ENCODE data around the gene RPL22L1. TPM values are rescaled to one million over a fixed set of nuclear protein-coding genes. Genes with fewer than 3 reads are reported as not detected.
"Not testable (repeated sequence)": the region's sequence is repeated elsewhere in the genome, so short reads cannot be mapped to it uniquely, and the experiment has no call there.

Gene RPL22L1
- polyA plus RNA-seq, 2 of the 4 experiments (the other 2 are of a cell fraction) = 258 to 309 TPM

DNA sequence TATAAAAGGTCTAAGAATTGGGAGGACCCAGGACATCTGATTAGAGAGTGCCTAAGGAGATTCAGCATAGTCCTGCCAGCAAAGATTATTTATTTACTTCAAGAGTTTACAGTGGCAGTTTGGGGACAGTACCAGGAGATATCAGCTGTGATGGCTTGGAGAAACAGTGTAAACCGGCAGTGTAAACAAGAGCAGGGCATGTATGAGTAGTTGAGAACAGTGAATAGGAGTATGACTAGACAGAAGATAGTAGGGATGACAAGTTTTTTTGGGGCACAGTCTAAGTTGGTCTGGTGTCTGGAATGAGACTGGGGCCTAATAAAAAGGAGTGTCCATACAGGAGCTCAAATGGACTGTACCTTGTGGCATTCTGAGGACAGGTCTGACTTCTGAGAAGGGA is 51.7 kb downstream of the RPL22L1 start:
- H3K4me3 ChIP-seq; H3K4me2 ChIP-seq; ATAC-seq; CTCF ChIA-PET; H3K9me3 ChIP-seq; H3K4me1 ChIP-seq; POLR2A ChIA-PET; DNase-seq (ENCODE audit: low read depth in 1 of 2, low spot score in 1 of 2); H3K27ac ChIP-seq; FAIRE-seq: not testable (repeated sequence)
- WGBS (ENCODE audit: missing lambda C conversion rate) = 46% methylated on average over 1 of the region's 1 CpG

DNA sequence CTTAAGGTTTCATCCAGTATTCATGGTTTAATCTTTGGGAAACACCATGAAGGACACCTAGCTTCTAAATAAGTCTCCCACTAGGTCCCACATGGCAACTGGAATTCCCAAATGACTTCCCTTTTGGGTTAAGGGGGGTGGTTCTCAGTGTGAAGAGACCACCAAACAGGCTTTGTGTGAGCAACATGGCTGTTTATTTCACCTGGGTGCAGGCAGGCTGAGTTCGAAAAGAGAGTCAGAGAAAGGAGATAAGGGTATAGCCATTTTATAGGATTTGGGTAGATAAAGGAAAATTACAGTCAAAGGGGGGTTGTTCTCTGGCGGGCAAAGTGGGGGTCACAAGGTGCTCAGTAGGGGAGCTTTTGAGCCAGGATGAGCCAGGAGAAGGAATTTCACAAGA is 52.5 kb downstream of the RPL22L1 start:
- not testable (repeated sequence) for H3K27ac ChIP-seq

DNA sequence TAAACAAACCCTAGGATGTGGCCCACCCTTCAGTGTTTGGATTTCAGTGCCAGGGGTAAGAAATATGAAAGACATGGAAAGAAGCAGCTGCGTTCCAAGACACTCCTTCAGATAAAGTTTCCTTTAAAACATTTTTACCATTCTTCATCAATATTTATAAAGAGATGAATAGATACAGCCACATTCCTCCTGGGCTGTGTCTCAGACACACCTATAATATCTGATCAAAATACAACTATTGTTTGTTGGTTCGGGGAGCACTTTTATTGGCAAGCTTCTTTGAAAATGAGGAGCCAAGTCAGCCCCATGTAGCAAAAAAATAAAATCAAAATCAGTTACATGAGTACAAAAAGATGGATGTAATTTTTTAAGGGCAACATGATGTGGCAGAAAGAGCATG is 53.2 kb downstream of the RPL22L1 start:
- FAIRE-seq = no peak
- no peak for TF ChIP-seq HOXB5 (CRISPR knock-in tag; IDR thresholded peaks at IDR 0.05)
- no peak for TF ChIP-seq KDM1A (IDR thresholded peaks at IDR 0.05; ENCODE audit: low read depth)
- no peak for TF ChIP-seq HEYL (CRISPR knock-in tag; IDR thresholded peaks at IDR 0.05)
- TF ChIP-seq, protein P1, sequence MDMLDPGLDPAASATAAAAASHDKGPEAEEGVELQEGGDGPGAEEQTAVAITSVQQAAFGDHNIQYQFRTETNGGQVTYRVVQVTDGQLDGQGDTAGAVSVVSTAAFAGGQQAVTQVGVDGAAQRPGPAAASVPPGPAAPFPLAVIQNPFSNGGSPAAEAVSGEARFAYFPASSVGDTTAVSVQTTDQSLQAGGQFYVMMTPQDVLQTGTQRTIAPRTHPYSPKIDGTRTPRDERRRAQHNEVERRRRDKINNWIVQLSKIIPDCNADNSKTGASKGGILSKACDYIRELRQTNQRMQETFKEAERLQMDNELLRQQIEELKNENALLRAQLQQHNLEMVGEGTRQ (IDR thresholded peaks at IDR 0.05) = no peak
- TF ChIP-seq ZC3H11A (IDR thresholded peaks at IDR 0.05) = no peak
- TF ChIP-seq GATA3 (IDR thresholded peaks at IDR 0.05; ENCODE audit: borderline replicate concordance) = no peak
- TF ChIP-seq, protein P2, sequence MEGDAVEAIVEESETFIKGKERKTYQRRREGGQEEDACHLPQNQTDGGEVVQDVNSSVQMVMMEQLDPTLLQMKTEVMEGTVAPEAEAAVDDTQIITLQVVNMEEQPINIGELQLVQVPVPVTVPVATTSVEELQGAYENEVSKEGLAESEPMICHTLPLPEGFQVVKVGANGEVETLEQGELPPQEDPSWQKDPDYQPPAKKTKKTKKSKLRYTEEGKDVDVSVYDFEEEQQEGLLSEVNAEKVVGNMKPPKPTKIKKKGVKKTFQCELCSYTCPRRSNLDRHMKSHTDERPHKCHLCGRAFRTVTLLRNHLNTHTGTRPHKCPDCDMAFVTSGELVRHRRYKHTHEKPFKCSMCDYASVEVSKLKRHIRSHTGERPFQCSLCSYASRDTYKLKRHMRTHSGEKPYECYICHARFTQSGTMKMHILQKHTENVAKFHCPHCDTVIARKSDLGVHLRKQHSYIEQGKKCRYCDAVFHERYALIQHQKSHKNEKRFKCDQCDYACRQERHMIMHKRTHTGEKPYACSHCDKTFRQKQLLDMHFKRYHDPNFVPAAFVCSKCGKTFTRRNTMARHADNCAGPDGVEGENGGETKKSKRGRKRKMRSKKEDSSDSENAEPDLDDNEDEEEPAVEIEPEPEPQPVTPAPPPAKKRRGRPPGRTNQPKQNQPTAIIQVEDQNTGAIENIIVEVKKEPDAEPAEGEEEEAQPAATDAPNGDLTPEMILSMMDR (IDR thresholded peaks at IDR 0.05) = no peak
- no peak for TF ChIP-seq SMC3 (IDR thresholded peaks at IDR 0.05)
- TF ChIP-seq, protein P3, sequence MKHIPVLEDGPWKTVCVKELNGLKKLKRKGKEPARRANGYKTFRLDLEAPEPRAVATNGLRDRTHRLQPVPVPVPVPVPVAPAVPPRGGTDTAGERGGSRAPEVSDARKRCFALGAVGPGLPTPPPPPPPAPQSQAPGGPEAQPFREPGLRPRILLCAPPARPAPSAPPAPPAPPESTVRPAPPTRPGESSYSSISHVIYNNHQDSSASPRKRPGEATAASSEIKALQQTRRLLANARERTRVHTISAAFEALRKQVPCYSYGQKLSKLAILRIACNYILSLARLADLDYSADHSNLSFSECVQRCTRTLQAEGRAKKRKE (CRISPR knock-in tag; IDR thresholded peaks at IDR 0.05; ENCODE audit: low read depth) = no peak
- no peak for TF ChIP-seq BHLHE40 (IDR thresholded peaks at IDR 0.05; ENCODE audit: low read depth, low read length)
- no peak for TF ChIP-seq POLR2AphosphoS2 (conservative IDR thresholded peaks at IDR 0.05; ENCODE audit: low read length)
- no peak for TF ChIP-seq PHF8 (IDR thresholded peaks at IDR 0.05; ENCODE audit: borderline replicate concordance, low read depth)
- no peak for TF ChIP-seq NR3C1 (IDR thresholded peaks at IDR 0.05)
- no peak for TF ChIP-seq RNF2 (IDR thresholded peaks at IDR 0.05; ENCODE audit: borderline replicate concordance, low read depth)
- TF ChIP-seq, protein P4, sequence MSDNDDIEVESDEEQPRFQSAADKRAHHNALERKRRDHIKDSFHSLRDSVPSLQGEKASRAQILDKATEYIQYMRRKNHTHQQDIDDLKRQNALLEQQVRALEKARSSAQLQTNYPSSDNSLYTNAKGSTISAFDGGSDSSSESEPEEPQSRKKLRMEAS (IDR thresholded peaks at IDR 0.05) = no peak
- TF ChIP-seq EP300 (IDR thresholded peaks at IDR 0.05) = no peak
- WGBS (ENCODE audit: missing lambda C conversion rate) = 80% methylated on average over 2 of the region's 2 CpGs
- H3K4me2 ChIP-seq = no peak overlapping the region
- no peak for ATAC-seq
- ChIA-PET CTCF (interaction anchor here (1.7 to 9.4 kb wide), 2 partner anchors 32 to 402 kb away, joined by 4 to 277 read pairs; partner anchors contain the start of gene CLDN11), POLR2A (no interaction called here)
- no peaks in the 10 kb centered on the region for H3K9me3 ChIP-seq
- H3K4me1 ChIP-seq = no peaks in the 10 kb centered on the region; the same call in 2 of the 3 replicates
- DNase-seq (ENCODE audit: low read depth in 1 of 2, low spot score in 1 of 2) = no peak
- no peak overlapping the region for H3K4me3 ChIP-seq
- H3K27ac ChIP-seq = no peak overlapping the region

More for the DNA sequence above, 52.5 kb downstream of the RPL22L1 start:
- H3K4me2 ChIP-seq; DNase-seq (ENCODE audit: low read depth in 1 of 2, low spot score in 1 of 2); H3K4me3 ChIP-seq; FAIRE-seq; ATAC-seq; POLR2A ChIA-PET; H3K9me3 ChIP-seq; H3K4me1 ChIP-seq: not testable (repeated sequence)
- WGBS (ENCODE audit: missing lambda C conversion rate) = 39% methylated on average over 2 of the region's 2 CpGs
- CTCF ChIA-PET = interaction anchor here (1.7 to 9.4 kb wide), 2 partner anchors 31 to 403 kb away, joined by 4 to 277 read pairs; partner anchors contain the start of gene CLDN11

DNA sequence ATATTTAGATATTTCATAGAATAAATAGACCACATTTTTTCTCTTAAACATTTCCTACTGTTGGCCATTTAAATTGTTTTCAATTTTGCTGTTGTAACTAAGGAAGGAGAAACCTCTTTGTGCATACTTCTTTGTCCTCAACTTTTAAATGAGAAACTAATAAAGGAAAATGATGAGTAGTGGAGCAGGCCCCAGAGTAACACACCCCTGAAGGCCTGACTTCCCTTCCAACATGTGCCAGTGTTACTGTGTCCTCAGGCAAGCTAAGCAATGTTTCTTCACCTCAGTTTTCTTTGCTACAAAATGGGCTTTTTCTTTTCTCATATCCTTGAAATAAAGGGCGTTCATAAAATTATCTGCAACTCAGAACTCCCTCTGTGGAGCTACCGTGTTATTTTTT is 53.7 kb downstream of the RPL22L1 start:
- Histone ChIP-seq H3K4me1 (no peaks in the 10 kb centered on the region; the same call in 2 of the 3 replicates), H3K4me3 (no peak overlapping the region), H3K4me2 (no peak overlapping the region), H3K27ac (no peak overlapping the region), H3K9me3 (no peaks in the 10 kb centered on the region)
- no peak for ATAC-seq
- no peak for TF ChIP-seq EP300 (IDR thresholded peaks at IDR 0.05)
- TF ChIP-seq HDAC2 (IDR thresholded peaks at IDR 0.05) = no peak
- TF ChIP-seq EHMT2 (IDR thresholded peaks at IDR 0.05; ENCODE audit: low read depth) = no peak
- no peak for TF ChIP-seq FOSL2 (IDR thresholded peaks at IDR 0.05)
- no peak for TF ChIP-seq FOSL2 (CRISPR knock-in tag; IDR thresholded peaks at IDR 0.05)
- DNase-seq (ENCODE audit: low read depth in 1 of 2, low spot score in 1 of 2) = no peak
- no peak for FAIRE-seq
- 63% methylated on average over 2 of the region's 2 CpGs for WGBS (ENCODE audit: missing lambda C conversion rate)
- CTCF ChIA-PET = interaction anchor here (1.7 to 9.4 kb wide), 2 partner anchors 32 to 402 kb away, joined by 4 to 277 read pairs; partner anchors contain the start of gene CLDN11
- POLR2A ChIA-PET = no interaction called here

Data from A549 (cell line).